ENCODE data around the gene NT5C1B. TPM values are rescaled to one million over a fixed set of nuclear protein-coding genes. Genes with fewer than 3 reads are reported as not detected.

The NT5C1B gene
- total RNA-seq, 4 donors from 2014 or later = not detected

GRCh38 chr2:18596993-18597392, 7.6 kb upstream of the NT5C1B start:
- TF ChIP-seq CTCF (IDR thresholded peaks at IDR 0.05) (no peak), POLR2A (IDR thresholded peaks at IDR 0.05) (no peak)

GRCh38 chr2:18593496-18593895, 4.1 kb upstream of the NT5C1B start:
- no peak for TF ChIP-seq POLR2A (IDR thresholded peaks at IDR 0.05)
- intact Hi-C loops (cut with DNase I) = no loop called here
- Histone ChIP-seq H3K4me3 (no peak overlapping the region), H3K4me1 (no peaks in the 10 kb centered on the region), H3K27me3 (no peaks in the 10 kb centered on the region), H3K27ac (no peak overlapping the region), H3K9me3 (no peaks in the 10 kb centered on the region), H3K36me3 (peaks cover 0 to 4% (median 0%) of the 10 kb centered on the region in 3 donors)
- 72 to 87% methylated on average over 1 of the region's 1 CpG for WGBS, 2 donors
- DNase-seq = no peak

More at GRCh38 chr2:18596993-18597392, 7.6 kb upstream of the NT5C1B start:
- H3K36me3 ChIP-seq = no peaks in the 10 kb centered on the region
- intact Hi-C loops (cut with DNase I) = no loop called here
- H3K4me1 ChIP-seq = peaks cover 0 to 8% (median 0%) of the 10 kb centered on the region in 3 donors
- no peak overlapping the region for H3K4me3 ChIP-seq
- H3K27ac ChIP-seq = no peak overlapping the region
- WGBS, 2 donors = 64 to 90% methylated on average over 3 of the region's 3 CpGs
- no peaks in the 10 kb centered on the region for H3K27me3 ChIP-seq
- H3K9me3 ChIP-seq = no peaks in the 10 kb centered on the region
- DNase-seq = no peak

GRCh38 chr2:18592372-18592771, 3.0 kb upstream of the NT5C1B start:
- intact Hi-C loops (cut with DNase I) = no loop called here
- peaks cover 0 to 4% (median 0%) of the 10 kb centered on the region in 3 donors for H3K36me3 ChIP-seq
- H3K4me1 ChIP-seq = no peaks in the 10 kb centered on the region
- H3K27me3 ChIP-seq = no peaks in the 10 kb centered on the region
- no peak overlapping the region for H3K27ac ChIP-seq
- no peaks in the 10 kb centered on the region for H3K9me3 ChIP-seq
- no peak for TF ChIP-seq POLR2A (IDR thresholded peaks at IDR 0.05)
- no peak for TF ChIP-seq CTCF (IDR thresholded peaks at IDR 0.05)
- no peak for DNase-seq
- WGBS, 2 donors = 86 to 93% methylated on average over 2 of the region's 2 CpGs
- no peak overlapping the region for H3K4me3 ChIP-seq

- WGBS, 2 donors = 86 to 92% methylated on average over 1 of the region's 1 CpG
- H3K4me1 ChIP-seq = no peaks in the 10 kb centered on the region
- peaks cover 0 to 10% (median 7%) of the 10 kb centered on the region in 3 donors for H3K9me3 ChIP-seq
- DNase-seq = no peak
- no peak overlapping the region for H3K4me3 ChIP-seq
- H3K27me3 ChIP-seq = no peaks in the 10 kb centered on the region
- TF ChIP-seq CTCF (IDR thresholded peaks at IDR 0.05) (no peak), POLR2A (IDR thresholded peaks at IDR 0.05) (no peak)
- H3K36me3 ChIP-seq = peaks cover 0 to 8% (median 0%) of the 10 kb centered on the region in 3 donors
- intact Hi-C loops (cut with DNase I) = no loop called here
- no peak overlapping the region for H3K27ac ChIP-seq
Observed at GRCh38 chr2:18588802-18589201, 567 bp downstream of the NT5C1B start.

- Histone ChIP-seq H3K27ac (no peak overlapping the region), H3K36me3 (peaks cover 0 to 8% (median 0%) of the 10 kb centered on the region in 3 donors), H3K9me3 (peaks cover 0 to 10% (median 7%) of the 10 kb centered on the region in 3 donors), H3K4me3 (no peak overlapping the region), H3K4me1 (no peaks in the 10 kb centered on the region), H3K27me3 (no peaks in the 10 kb centered on the region)
- TF ChIP-seq CTCF (IDR thresholded peaks at IDR 0.05) (no peak), POLR2A (IDR thresholded peaks at IDR 0.05) (no peak)
- no peak for DNase-seq
- 73 to 74% methylated on average over 1 of the region's 1 CpG for WGBS, 2 donors
- intact Hi-C loops (cut with DNase I) = no loop called here
Observed at GRCh38 chr2:18588049-18588448, 1.3 kb downstream of the NT5C1B start.

GRCh38 chr2:18585526-18585925, 3.8 kb downstream of the NT5C1B start:
- Histone ChIP-seq H3K27me3 (no peaks in the 10 kb centered on the region), H3K27ac (no peak overlapping the region), H3K9me3 (peaks cover 0 to 10% (median 7%) of the 10 kb centered on the region in 3 donors), H3K36me3 (peaks cover 0 to 4% (median 0%) of the 10 kb centered on the region in 3 donors), H3K4me1 (no peaks in the 10 kb centered on the region), H3K4me3 (no peak overlapping the region)
- intact Hi-C loops (cut with DNase I) = no loop called here
- TF ChIP-seq POLR2A (IDR thresholded peaks at IDR 0.05) (no peak), CTCF (IDR thresholded peaks at IDR 0.05) (no peak)
- WGBS, 2 donors = 78 to 79% methylated on average over 3 of the region's 3 CpGs
- DNase-seq = no peak
